Sigmoid colon (tissue), 4 donors: Measurements from ENCODE around the gene CEP70.
"Not testable (repeated sequence)": the region's sequence is repeated elsewhere in the genome, so short reads cannot be mapped to it uniquely, and the experiment has no call there.

ENCODE experiments used
- CTCF ChIP-seq, 4 experiments: fragments of 450-650 bp in 3 of 4; fragments of 200-600 bp in 1 of 4; IDR thresholded peaks; one replicate each; pipeline ENCODE4 v1.5.1; 2016 to 2019; ENCODE audit warnings: antibody characterized with exemption in 4 of 4, mild to moderate bottlenecking in 3 of 4, moderate library complexity in 2 of 4
- EP300 ChIP-seq, 4 donors: sonication (generic); formaldehyde crosslinking; IDR thresholded peaks; one replicate each; pipeline ENCODE4 v1.6.1; 2017; ENCODE audit warnings: antibody characterized with exemption in 4 of 4
- POLR2A ChIP-seq, 2 donors: fragments of 450-650 bp; IDR thresholded peaks; one replicate each; pipeline ENCODE4 v1.6.1; 2016; ENCODE audit warnings: antibody characterized with exemption in 2 of 2, mild to moderate bottlenecking in 2 of 2, moderate library complexity in 2 of 2
- POLR2AphosphoS5 ChIP-seq, 4 donors: sonication (generic); formaldehyde crosslinking; IDR thresholded peaks; one replicate each; pipeline ENCODE4 v1.6.1; 2017; ENCODE audit warnings: antibody characterized with exemption in 4 of 4

GRCh38 chr3:138566293-138566692, 27.8 kb downstream of the CEP70 start:
- not testable (repeated sequence) for TF ChIP-seq EP300, CTCF, POLR2A, POLR2AphosphoS5 (IDR thresholded peaks at IDR 0.05)
